Pulmonary artery endothelial cell (primary cell): ENCODE measurements around the gene TXLNG. TPM values are rescaled to one million over a fixed set of nuclear protein-coding genes. Genes with fewer than 3 reads are reported as not detected.

Source experiments
- DNase-seq: peaks from one replicate; pipeline ENCODE4 v3.0.0-alpha.2; 2011; ENCODE audit warnings: low read depth, low spot score
- total RNA-seq: library from RNA; depleted of rRNA; stranded (reverse); fragments of >200 nt; gene quantifications from 2 replicates; pipeline ENCODE4 v1.2.3, GENCODE V29; 2014

TXLNG gene
- total RNA-seq, 1 donor from 2014 or later = 5.6 TPM

GRCh38 chrX:16785247-16786138, 773 bp upstream of the TXLNG start:
- no peak for DNase-seq

GRCh38 chrX:16786791-16787735, 797 bp downstream of the TXLNG start:
- DNase-seq = no peak

GRCh38 chrX:16788477-16788876, 2.2 kb downstream of the TXLNG start:
- no peak for DNase-seq

GRCh38 chrX:16796298-16796697, 10.0 kb downstream of the TXLNG start:
- DNase-seq = no peak

GRCh38 chrX:16797358-16797757, 11.1 kb downstream of the TXLNG start:
- no peak for DNase-seq

- no peak for DNase-seq
These were observed 11.6 kb downstream of the TXLNG start for GRCh38 chrX:16797841-16798240.

GRCh38 chrX:16804923-16805464, 18.7 kb downstream of the TXLNG start:
- DNase-seq = no peak

- no peak for DNase-seq
These were observed 21.3 kb downstream of the TXLNG start for GRCh38 chrX:16807548-16807947.

GRCh38 chrX:16807976-16808542, 21.8 kb downstream of the TXLNG start:
- no peak for DNase-seq

GRCh38 chrX:16814597-16814996, 28.3 kb downstream of the TXLNG start:
- DNase-seq = no peak

GRCh38 chrX:16819634-16820033, 33.4 kb downstream of the TXLNG start:
- DNase-seq = no peak

- DNase-seq = peak; percentile 81
These were observed 36.5 kb downstream of the TXLNG start for GRCh38 chrX:16822723-16823122.

- peak; percentile 64 for DNase-seq
These were observed 39.2 kb downstream of the TXLNG start for GRCh38 chrX:16825264-16826035.

- DNase-seq = peak; percentile 49
These were observed 39.9 kb downstream of the TXLNG start for GRCh38 chrX:16826207-16826606.

GRCh38 chrX:16827225-16827624, 41.0 kb downstream of the TXLNG start:
- DNase-seq = no peak

- DNase-seq = peak; percentile 44
These were observed 42.0 kb downstream of the TXLNG start for GRCh38 chrX:16828124-16828908.

- no peak for DNase-seq
These were observed 46.0 kb downstream of the TXLNG start for GRCh38 chrX:16832301-16832700.

GRCh38 chrX:16834806-16835205, 48.5 kb downstream of the TXLNG start:
- no peak for DNase-seq

- DNase-seq = no peak
These were observed 50.1 kb downstream of the TXLNG start for GRCh38 chrX:16836371-16836770.
